ENCODE results near the gene AKNA. TPM values are rescaled to one million over a fixed set of nuclear protein-coding genes. Genes with fewer than 3 reads are reported as not detected.

Gene AKNA
- polyA plus RNA-seq, 3 donors, result 3.3 to 147 (median 7.3) TPM

- H3K4me3 Mint-ChIP-seq, result no peak overlapping the region
- TF ChIP-seq CTCF (IDR thresholded peaks at IDR 0.05), result no peak
- Histone ChIP-seq H3K4me1 (ENCODE audit: control insufficient read depth in 1 of 2, insufficient read depth in 2 of 2, low read length in 2 of 2) (peaks cover 8 to 11% of the 10 kb centered on the region in 2 donors), H2AFZ (ENCODE audit: insufficient read depth, low read depth, low read length, poor library complexity, severe bottlenecking) (no peak overlapping the region), H3K27ac (ENCODE audit: low read depth in 1 of 2, low read length in 2 of 2) (no peak overlapping the region), H3K4me3 (replicated peaks in 1 of 3; ENCODE audit: low read depth in 2 of 3, low read length in 3 of 3) (no peak overlapping the region), H3K4me2 (replicated peaks; ENCODE audit: extremely low read depth, low read length, poor library complexity, severe bottlenecking) (no peak overlapping the region), H3K27me3 (ENCODE audit: control insufficient read depth in 2 of 2, insufficient read depth in 2 of 2, low read length in 2 of 2) (no peaks in the 10 kb centered on the region), H3K9ac (ENCODE audit: insufficient read depth, low read length, poor library complexity, severe bottlenecking) (no peak overlapping the region), H3K9me3 (replicated peaks in 1 of 2; ENCODE audit: control insufficient read depth in 1 of 2, insufficient read depth in 1 of 2, low read length in 2 of 2) (no peaks in the 10 kb centered on the region), H3K36me3 (replicated peaks in 1 of 2; ENCODE audit: control insufficient read depth in 1 of 2, insufficient read depth in 2 of 2, low read length in 2 of 2) (no peaks in the 10 kb centered on the region), H3K79me2 (ENCODE audit: insufficient read depth, low read length) (no peaks in the 10 kb centered on the region), H4K20me1 (ENCODE audit: insufficient read depth, low read length) (no peaks in the 10 kb centered on the region)
- H3K9me3 Mint-ChIP-seq, result no peaks in the 10 kb centered on the region
- peaks cover 10% of the 10 kb centered on the region for H3K4me1 Mint-ChIP-seq
- H3K36me3 Mint-ChIP-seq, result no peaks in the 10 kb centered on the region
- intact Hi-C loops (cut with micrococcal nuclease), result no loop called here
- H3K27ac Mint-ChIP-seq, result no peak overlapping the region
- no peak for DNase-seq
- 97% methylated on average over 12 of the region's 12 CpGs for WGBS (ENCODE audit: insufficient coverage)
- peaks cover 0 to 2% (median 2%) of the 10 kb centered on the region in 3 donors for H3K27me3 Mint-ChIP-seq (ENCODE audit: low read depth in 3 of 3)
Observed at GRCh38 chr9:114424126-114424525, 36.3 kb upstream of the AKNA start.

- DNase-seq, result no peak
- no peak overlapping the region for H3K9ac ChIP-seq (ENCODE audit: insufficient read depth, low read length, poor library complexity, severe bottlenecking)
- peaks cover 8 to 11% of the 10 kb centered on the region in 2 donors for H3K4me1 ChIP-seq (ENCODE audit: control insufficient read depth in 1 of 2, insufficient read depth in 2 of 2, low read length in 2 of 2)
- no peak overlapping the region for H3K4me2 ChIP-seq (replicated peaks; ENCODE audit: extremely low read depth, low read length, poor library complexity, severe bottlenecking)
- TF ChIP-seq CTCF (IDR thresholded peaks at IDR 0.05), result no peak
- H4K20me1 ChIP-seq (ENCODE audit: insufficient read depth, low read length), result no peaks in the 10 kb centered on the region
- no peaks in the 10 kb centered on the region for H3K27me3 ChIP-seq (ENCODE audit: control insufficient read depth in 2 of 2, insufficient read depth in 2 of 2, low read length in 2 of 2)
- H2AFZ ChIP-seq (ENCODE audit: insufficient read depth, low read depth, low read length, poor library complexity, severe bottlenecking), result no peak overlapping the region
- WGBS (ENCODE audit: insufficient coverage), result 94% methylated on average over 14 of the region's 14 CpGs
- no peak overlapping the region for H3K27ac ChIP-seq (ENCODE audit: low read depth in 1 of 2, low read length in 2 of 2)
- no peak overlapping the region for H3K4me3 ChIP-seq (replicated peaks in 1 of 3; ENCODE audit: low read depth in 2 of 3, low read length in 3 of 3)
- H3K36me3 Mint-ChIP-seq, result no peaks in the 10 kb centered on the region
- no peaks in the 10 kb centered on the region for H3K79me2 ChIP-seq (ENCODE audit: insufficient read depth, low read length)
- intact Hi-C loops (cut with micrococcal nuclease), result no loop called here
- peaks cover 2% of the 10 kb centered on the region in 3 donors for H3K27me3 Mint-ChIP-seq (ENCODE audit: low read depth in 3 of 3)
- peaks cover 10% of the 10 kb centered on the region for H3K4me1 Mint-ChIP-seq
- no peak overlapping the region for H3K27ac Mint-ChIP-seq
- no peaks in the 10 kb centered on the region for H3K36me3 ChIP-seq (replicated peaks in 1 of 2; ENCODE audit: control insufficient read depth in 1 of 2, insufficient read depth in 2 of 2, low read length in 2 of 2)
- H3K9me3 ChIP-seq (replicated peaks in 1 of 2; ENCODE audit: control insufficient read depth in 1 of 2, insufficient read depth in 1 of 2, low read length in 2 of 2), result no peaks in the 10 kb centered on the region
- no peaks in the 10 kb centered on the region for H3K9me3 Mint-ChIP-seq
- H3K4me3 Mint-ChIP-seq, result no peak overlapping the region
Observed at GRCh38 chr9:114423181-114423580, 35.4 kb upstream of the AKNA start.
